Breast epithelium (tissue), 3 donors: Measurements from ENCODE around the gene PPEF1.

Source experiments
- POLR2A ChIP-seq: fragments of 450-650 bp; IDR thresholded peaks from one replicate; pipeline ENCODE4 v1.6.1; 2016; ENCODE audit warnings: antibody characterized with exemption, mild to moderate bottlenecking, moderate library complexity
- POLR2AphosphoS5 ChIP-seq, 3 donors: sonication (generic); formaldehyde crosslinking; IDR thresholded peaks; one replicate each; pipeline ENCODE4 v1.6.1; 2017; ENCODE audit warnings: antibody characterized with exemption in 3 of 3
- TF ChIP-seq, protein P1 (sequence below), 3 donors: fragments of 450-650 bp; IDR thresholded peaks; one replicate each; pipeline ENCODE4 v1.5.1; 2016 to 2017; ENCODE audit warnings: antibody characterized with exemption in 3 of 3, mild to moderate bottlenecking in 3 of 3, moderate library complexity in 3 of 3

DNA sequence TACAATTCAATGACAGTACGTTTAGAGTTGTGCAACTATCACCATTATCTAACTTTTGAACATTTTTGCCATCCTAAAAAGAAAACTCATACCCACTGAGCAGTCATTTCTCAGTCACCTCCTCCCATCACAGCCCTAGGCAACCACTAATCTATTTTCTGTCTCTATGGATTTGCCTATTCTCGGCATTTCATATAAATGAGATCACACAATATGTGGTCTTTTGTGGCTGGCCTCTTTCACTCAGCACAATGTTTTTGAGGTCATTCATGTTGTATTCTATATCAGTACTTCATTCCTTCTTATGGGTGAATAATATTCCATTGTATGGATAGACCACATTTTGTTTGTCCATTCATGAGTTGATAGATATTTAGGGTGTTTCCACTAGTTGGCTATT lies 103.0 kb downstream of the PPEF1 start:
- TF ChIP-seq, protein P1, sequence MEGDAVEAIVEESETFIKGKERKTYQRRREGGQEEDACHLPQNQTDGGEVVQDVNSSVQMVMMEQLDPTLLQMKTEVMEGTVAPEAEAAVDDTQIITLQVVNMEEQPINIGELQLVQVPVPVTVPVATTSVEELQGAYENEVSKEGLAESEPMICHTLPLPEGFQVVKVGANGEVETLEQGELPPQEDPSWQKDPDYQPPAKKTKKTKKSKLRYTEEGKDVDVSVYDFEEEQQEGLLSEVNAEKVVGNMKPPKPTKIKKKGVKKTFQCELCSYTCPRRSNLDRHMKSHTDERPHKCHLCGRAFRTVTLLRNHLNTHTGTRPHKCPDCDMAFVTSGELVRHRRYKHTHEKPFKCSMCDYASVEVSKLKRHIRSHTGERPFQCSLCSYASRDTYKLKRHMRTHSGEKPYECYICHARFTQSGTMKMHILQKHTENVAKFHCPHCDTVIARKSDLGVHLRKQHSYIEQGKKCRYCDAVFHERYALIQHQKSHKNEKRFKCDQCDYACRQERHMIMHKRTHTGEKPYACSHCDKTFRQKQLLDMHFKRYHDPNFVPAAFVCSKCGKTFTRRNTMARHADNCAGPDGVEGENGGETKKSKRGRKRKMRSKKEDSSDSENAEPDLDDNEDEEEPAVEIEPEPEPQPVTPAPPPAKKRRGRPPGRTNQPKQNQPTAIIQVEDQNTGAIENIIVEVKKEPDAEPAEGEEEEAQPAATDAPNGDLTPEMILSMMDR (IDR thresholded peaks at IDR 0.05) = no peak
- no peak for TF ChIP-seq POLR2A
- no peak for TF ChIP-seq POLR2AphosphoS5 (IDR thresholded peaks at IDR 0.05)
